ENCODE measurements around the gene IFIT3.

IFIT3 gene

DNA sequence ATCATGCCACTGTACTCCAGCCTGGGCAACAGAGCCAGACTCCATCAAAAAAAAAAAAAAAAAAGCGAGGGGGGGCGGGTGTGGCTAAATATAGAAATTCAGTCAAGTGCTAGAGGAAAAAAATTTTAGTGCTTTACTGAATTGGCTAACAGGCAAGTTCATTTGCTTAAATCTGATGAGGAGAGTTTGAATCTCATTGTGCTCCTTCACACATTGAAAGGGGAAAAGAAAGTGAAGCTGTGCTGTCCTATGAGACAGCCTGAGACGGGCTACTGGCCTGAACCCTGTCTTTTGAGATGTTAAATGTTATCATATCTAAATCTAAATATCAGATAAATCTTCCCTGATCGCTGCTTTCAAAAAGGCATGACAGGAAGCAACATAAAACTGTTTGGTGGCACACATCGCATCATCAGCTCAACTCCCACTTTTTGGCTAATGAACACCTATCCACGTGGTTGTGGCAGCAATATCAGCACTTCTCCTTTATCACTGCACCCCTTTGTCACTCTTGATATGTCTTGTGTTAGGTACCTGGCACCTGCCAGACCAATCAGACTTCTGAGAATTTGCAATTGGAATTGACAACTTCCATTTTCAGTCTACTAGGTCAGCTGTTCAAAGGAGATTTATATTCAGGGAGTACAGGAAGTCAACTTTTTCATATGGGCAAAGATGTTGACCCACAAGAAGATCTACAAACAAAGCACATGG lies 36.1 kb downstream of the IFIT3 start:
- no peak for DNase-seq

DNA sequence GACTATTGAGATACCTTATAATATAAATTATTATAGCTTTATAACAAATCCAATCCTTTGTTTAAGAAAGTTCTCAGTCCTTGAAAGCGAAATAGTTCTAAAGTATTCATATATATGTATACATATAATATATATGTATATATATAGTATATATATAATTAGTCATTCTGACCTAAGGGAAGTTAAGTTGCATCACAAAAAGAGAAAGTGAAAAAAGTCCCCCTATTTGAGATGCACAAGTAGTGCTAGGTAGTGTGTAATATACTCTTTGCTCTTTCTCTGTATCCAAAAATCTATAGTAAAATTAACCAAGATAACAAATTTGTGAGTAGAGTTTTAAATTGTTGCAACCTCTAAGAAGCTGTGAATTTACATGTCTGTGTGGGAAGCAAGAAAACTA lies 36.7 kb downstream of the IFIT3 start:
- no peak for DNase-seq

DNA sequence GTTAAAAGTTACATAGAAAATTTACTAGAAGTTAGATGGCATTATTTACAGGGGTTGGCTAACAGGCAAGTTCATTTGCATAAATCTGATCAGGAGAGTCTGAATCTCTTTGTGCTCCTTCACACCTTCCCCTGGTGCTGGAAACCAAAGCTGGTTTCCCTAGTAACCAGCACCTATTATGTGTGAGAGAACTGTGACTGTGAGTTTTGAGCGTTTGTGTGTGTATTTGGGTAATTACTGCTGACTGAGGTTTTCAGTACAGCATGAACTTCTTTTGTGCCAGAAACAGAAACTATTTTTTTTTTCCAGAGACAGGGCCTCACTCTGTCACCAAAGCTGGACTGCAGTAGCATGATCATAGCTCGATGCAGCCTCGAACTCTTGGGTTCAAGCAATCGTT lies 39.7 kb downstream of the IFIT3 start:
- no peak for DNase-seq

DNA sequence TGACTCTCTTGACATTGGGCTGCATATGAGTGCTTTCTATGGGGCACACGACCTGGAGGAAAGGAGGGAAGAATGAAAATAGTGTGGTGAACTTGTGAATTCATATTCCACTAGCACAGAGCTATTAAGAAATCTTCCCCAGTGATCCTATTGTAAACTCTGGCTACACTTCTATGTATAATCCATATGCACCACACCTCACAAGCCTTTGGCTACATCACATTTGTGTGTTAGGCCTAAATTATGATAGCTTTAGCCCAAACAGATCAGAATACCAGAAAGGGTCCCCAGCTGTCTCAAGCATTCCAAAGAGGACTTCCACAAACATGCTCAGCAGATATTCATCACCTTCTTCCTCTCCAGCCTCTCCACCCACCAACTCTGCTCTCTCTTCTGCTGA lies 40.3 kb downstream of the IFIT3 start:
- DNase-seq: no peak

DNA sequence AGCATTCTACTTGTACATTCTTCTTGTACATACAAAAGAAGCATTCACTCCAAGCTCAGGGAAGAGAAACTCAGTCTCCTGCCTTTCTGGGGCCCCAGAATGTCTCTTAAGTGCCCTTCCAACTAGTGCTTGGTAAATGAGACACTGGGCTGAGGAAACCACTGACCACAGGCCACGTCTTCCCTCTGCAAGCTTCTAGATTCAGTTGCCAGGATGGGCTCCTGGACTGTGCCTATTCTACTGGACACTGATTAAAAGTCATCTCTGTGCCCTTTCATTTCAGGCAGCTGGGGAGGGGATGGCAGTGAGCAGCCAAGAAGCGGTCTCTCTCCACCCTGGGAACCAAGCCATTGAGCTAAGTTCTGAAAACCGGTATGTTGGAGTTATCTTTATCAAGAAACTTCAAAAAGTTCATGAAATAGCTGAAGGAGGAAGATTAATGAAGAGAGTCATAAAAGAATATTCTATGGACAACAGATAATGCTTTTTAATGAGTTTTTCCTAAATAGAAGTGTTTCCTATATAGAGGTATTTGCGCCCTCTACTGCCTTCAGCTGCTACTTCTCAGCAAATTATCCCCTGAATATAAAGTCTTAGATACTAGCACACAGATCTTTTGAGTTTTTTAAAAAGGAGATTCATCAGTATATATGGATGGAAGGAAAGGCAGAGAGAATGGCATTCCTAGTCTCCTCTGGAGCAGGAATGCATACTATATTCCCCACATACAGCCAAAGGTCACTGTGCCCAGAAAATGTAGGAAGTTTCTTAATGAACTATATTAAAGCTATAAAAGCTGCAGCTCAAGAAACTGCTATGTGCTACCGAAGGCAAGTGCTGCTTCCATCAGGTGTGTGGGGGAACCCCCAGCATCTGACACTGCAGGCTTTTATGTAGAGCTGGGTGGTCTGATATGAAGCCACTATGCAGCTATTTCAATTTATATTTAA lies 41.6 kb downstream of the IFIT3 start:
- DNase-seq: peak in 1 of 2 experiments; percentile 9

DNA sequence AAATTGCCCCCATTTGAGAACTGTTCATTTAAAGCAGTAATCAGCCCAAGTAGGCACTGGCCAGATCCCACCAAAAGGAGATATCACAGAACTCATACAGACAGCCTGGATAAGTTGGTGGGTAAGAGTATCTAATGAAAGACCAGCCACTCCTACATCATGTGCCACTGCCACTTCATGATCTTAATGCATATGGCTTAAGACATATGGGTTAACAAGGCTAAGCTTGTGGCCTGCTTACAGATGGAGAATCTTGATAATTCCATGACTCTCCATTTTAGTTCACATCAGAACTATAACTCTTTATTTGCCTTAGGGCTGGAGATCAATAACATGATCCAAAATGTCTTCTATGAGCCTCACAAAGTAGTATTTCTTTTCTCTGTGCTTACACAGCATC lies 43.3 kb downstream of the IFIT3 start:
- no peak for DNase-seq

DNA sequence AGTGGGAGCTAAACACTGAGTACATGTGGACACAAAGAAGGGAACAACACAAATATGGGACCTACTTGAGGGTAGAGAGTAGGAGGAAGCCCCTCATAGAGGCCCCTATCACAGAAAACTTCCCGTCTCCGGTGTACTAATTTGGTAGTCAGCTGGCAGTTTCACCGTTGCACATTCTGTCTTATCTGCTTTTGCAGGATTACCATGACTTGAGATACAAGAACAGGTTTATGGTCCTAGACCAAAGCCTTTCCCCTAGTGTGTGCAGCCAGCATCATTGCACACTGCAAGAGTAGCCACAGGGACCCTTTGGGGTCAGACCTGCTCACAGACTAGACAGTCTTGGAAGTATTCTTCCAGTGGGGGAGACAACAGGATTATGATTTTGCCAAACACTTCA lies 44.2 kb downstream of the IFIT3 start:
- no peak for DNase-seq

DNA sequence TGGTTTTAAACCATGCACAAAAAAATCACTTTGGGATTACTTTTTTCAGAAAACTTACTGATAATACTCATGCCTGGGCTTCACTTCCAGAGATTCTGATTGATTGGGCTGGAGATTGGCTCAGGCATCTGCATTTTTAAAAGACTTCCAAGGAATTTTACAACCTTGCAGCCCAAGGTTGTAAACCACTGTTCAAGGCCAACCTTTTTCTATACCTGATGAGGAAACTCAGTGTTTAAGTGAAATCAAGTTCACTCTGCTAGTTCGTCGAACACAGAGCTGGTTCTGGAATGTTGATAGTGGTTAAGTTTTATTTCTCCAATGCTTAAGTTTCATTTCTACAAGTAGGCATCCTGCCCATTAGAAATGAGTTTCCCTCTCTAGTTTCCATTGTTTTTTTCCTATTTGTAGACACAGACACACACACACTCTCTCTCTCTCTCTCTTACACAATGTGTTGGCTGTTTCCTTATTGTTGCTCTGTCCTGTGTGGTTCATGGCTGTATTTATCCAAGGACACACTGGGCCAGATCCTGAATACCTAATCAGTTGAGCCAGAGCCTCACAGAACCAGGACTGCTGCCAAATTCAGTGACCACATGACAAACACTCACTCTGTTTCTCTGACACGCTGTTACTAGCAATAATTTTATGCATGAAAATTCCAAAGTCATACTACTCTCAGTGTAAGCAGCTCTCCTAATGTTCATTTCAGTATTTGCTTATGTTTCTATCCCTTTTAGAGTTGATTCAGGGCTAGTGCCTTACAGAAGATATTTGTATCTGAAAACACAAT lies 46.3 kb downstream of the IFIT3 start:
- no peak for DNase-seq

DNA sequence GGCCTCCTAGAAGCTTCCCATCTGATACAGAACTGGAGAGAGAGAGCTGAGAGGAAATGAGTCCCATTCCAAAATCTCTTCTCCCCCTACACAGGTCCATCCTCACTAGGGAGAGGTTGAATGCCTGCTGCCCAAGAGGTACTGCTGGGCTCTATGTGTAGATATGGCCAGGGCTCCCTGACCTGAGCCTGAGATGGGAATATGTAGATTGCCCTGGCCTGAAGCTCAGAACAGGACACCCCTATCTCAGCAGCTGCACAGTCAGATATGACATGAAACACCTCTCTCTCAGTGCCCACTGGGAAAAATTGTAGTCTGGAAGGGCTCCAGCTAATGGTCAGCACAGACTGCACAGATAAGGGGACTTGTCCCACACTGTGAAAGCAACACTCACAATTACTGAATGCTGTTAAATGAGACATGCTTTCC lies 46.9 kb downstream of the IFIT3 start:
- DNase-seq: no peak

DNA sequence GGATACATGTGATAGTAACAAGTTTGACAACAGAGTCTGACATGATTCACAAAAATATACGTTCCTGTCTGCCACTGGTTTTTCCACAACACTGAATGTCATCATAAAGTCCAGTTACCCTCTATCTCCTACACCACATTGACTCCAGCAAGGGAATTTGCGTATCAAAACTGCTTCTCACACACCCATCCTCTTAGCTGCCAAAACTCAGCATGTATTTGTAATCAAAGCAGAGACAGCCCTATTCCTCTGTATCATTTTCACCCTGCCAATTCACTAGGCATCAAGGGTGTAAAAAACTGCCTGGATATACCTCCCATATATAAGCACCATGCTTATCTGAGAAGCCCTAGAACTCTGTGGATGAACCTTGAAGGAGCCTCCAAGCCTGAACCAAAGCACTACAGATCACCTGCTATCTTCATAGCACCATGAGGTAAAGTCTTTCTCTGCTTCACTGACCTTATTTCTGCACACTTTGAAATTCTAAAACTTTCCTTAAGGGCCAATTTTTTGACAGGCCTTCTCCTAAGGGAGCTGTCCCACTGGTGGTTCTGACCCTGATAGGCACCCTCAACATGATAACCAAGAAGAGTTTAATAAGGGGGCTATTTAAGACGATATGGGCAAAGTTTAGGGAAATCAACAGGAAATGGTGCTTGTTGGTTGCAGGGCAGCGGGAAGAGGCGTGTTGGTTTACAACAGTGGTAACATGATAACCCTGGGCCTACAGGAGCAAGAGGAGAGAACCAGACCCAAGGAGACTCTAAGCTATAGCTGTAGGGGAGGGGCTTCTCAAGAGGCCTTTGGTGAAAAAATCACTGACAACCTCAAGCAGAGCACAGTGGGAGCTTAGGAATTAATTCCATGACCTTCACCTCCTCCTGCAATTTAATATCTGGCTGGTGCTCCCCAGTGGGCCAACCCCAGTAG lies 50.2 kb downstream of the IFIT3 start, which contains the start of gene IFIT1B:
TSS of gene IFIT1B (plus strand) at position 352 of the 933 bp plus-strand sequence. CDS start at position 432, 80 bp downstream.
- no peak for DNase-seq

DNA sequence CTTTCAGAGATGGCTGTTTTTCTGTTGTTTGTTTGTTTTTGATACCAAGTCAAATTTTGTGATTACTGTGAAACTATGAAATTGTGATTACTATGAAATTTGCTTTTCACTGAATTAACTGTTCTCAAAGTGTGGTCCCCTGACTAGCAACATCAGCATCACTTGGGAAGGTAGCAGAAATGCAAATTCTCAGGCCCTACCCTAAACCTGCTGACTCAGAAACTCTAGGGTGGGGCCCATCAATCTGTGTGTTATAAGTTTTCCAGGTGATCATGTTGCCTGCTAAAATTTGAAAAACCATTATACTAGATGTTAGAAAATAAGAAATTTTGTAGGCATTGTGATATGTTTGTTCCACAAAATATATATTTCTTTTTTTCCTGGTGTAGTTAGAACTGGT lies 51.3 kb downstream of the IFIT3 start:
- DNase-seq: no peak

DNA sequence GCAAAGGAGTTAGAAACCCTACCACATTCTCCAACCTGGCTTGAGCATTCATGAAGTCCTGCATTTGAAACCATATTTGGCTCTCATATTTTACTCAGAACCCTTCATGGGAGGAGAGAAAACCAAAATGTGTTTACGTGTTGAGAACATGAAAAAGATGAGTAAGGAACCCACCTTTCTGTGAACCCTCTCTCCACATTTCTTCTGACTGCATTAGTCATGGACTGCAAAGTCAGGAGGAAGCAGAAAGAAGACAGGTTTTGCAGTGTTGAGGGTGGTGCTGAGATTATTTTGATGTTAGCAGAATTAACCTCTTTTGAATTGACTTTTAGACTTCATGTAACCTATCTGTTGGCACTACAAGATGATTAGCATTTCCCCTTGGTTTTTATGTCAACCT lies 55.0 kb downstream of the IFIT3 start:
- DNase-seq: no peak

DNA sequence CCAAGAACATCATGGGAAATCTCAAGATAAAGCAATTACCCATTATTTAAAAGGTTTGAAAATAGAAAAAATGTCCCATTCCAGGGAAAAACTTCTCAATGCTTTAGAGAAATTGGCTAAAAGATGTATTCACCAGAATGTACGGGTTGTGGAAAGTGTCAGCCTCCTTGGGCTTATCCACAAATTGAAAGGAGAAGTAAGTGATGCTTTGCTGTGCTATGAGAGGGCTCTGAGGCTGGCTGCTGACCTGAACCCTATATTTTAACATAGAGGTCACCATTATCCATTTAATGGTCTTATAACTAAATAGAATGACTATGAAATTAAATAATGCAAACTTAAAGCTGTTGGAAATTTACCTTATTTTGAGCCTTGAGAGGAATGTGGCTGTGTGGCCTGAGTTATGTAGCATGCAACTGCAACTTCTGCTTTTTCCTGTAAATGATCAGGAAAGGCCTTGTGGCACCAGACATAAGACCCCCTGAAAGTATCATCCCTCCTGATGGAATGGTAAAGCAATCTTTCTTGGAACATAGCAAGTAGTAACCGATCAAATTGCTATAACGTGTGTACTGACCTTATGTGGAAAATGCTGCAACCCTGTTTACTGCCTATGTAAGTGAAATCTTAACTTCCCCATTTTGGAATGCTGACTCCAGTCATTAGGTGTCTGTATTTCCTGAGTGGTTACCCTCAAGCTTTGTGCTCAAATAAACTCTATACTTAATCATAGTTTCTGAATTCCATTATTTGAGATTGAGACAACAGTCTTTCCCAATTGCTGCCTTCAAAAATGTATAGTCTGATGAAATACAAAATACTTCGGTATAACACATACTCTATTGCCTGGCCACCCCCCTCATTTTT lies 56.9 kb downstream of the IFIT3 start:
- no peak for DNase-seq

DNA sequence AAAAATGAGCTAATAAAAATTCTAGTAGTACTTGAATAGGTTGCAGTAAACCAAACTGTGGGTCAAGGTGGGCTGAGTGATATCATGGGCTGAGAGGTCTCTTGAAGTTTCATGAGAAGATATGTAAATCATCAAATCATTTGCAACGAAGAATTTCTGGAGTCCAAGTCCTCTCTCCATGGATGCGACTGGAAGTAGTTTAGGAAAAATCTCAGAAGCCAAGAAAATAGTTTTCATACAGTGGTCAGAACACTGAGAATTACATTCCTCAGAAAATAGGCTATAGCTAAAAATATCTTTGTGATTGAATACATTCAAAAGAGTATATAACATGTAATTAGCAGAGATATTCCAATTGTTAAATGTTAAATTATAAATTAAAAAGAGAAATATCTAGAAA lies 61.0 kb downstream of the IFIT3 start:
- DNase-seq: no peak

DNA sequence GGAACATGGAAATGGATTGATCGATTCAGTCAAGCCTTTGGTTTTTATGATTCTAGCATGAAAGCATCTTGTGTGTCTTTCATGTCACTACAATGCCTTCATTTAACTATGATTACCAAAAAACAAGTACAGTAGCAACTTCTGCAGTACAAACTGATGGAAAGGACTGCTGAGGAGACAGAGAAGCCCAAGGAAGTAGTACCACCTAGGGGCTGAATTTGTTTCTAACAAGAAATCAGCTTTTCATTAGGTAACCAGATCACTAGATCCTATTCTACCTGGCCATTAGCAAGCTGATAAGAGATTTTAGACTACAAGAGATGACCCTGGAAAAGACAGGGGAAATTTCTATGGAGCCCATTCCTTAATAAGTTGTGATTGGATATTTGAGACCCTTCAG lies 61.5 kb downstream of the IFIT3 start:
- DNase-seq: peak in 1 of 2 experiments; percentile 31
